Measurements from ENCODE around the gene MACROD2.

DNA sequence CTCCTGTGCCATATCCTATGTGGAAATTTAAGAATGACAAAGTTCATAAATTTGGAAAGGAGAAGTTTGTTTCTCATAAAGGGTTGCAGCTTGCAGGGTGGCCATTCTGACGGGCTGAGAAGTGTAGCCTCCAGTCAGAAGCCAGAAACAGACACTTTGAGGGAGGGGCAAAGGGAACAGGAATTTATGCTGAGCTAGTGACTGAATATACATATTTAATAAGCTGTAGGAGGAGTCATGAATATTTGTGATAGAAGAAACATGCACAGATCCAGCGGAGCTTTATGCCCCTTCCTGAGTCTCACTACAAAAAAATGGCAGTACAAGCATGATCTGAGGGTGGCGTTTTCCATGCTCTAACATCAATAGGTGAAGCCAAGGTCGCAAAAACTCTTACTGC is 1779.6 kb downstream of the MACROD2 start:
- TF ChIP-seq, protein P1, sequence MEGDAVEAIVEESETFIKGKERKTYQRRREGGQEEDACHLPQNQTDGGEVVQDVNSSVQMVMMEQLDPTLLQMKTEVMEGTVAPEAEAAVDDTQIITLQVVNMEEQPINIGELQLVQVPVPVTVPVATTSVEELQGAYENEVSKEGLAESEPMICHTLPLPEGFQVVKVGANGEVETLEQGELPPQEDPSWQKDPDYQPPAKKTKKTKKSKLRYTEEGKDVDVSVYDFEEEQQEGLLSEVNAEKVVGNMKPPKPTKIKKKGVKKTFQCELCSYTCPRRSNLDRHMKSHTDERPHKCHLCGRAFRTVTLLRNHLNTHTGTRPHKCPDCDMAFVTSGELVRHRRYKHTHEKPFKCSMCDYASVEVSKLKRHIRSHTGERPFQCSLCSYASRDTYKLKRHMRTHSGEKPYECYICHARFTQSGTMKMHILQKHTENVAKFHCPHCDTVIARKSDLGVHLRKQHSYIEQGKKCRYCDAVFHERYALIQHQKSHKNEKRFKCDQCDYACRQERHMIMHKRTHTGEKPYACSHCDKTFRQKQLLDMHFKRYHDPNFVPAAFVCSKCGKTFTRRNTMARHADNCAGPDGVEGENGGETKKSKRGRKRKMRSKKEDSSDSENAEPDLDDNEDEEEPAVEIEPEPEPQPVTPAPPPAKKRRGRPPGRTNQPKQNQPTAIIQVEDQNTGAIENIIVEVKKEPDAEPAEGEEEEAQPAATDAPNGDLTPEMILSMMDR (IDR thresholded peaks at IDR 0.05; ENCODE audit: insufficient read depth, low read length, poor library complexity, severe bottlenecking): no peak
- TF ChIP-seq EZH2phosphoT487 (conservative IDR thresholded peaks at IDR 0.05; ENCODE audit: low read length): no peak
